ENCODE data around the gene SYVN1.

- TF ChIP-seq CTCF (IDR thresholded peaks at IDR 0.05), result no peak
- TF ChIP-seq REST (IDR thresholded peaks at IDR 0.05; ENCODE audit: insufficient read depth in 1 of 2, low read depth in 2 of 2, low read length in 1 of 2), result no peak
- TF ChIP-seq TCF7L2 (IDR thresholded peaks at IDR 0.05; ENCODE audit: low read depth, low read length), result no peak; the same call in 1 of the 2 replicates
Measured at GRCh38 chr11:65113361-65113756, 21.0 kb downstream of the SYVN1 start.
